A673 (cell line): Measurements from ENCODE around the gene SPINT4. TPM values are rescaled to one million over a fixed set of nuclear protein-coding genes. Genes with fewer than 3 reads are reported as not detected.
"Not testable (repeated sequence)": the region's sequence is repeated elsewhere in the genome, so short reads cannot be mapped to it uniquely, and the experiment has no call there.

Experiments used
- BruUV-seq: library from RNA; stranded (reverse); fragments of 400-500 nt; replicated peaks from 2 replicates; lab custom pipeline; 2021; lab: Mats Ljungman, UMichigan
- CTCF ChIA-PET: fragments of 300-600 bp; sonication (Branson Sonifier 250); formaldehyde crosslinking; loops from one replicate; lab custom pipeline; 2022; ENCODE audit warnings: antibody characterized with exemption; lab: Charles Lee
- POLR2A ChIA-PET: fragments of 300-600 bp; sonication (Branson Sonifier 250); formaldehyde crosslinking; loops from one replicate; lab custom pipeline; 2022; ENCODE audit warnings: antibody characterized with exemption; ENCODE audit not compliant: low non-redundant PET; lab: Charles Lee
- DNase-seq: peaks from one replicate; pipeline ENCODE4 v3.0.0-alpha.2; 2015; ENCODE audit warnings: low spot score
- H3K27ac ChIP-seq: fragments of 200-600 bp; sonication (generic); 2 replicates; pipeline ENCODE4 v1.5.1; 2016; ENCODE audit warnings: mixed run types, low read depth, mild to moderate bottlenecking, mixed read lengths, antibody characterized with exemption, low read length; ENCODE audit not compliant: poor library complexity, severe bottlenecking
- H3K27me3 ChIP-seq: fragments of 200-600 bp; sonication (generic); replicated peaks from 2 replicates; pipeline ENCODE4 v1.6.1; 2017; ENCODE audit warnings: mixed run types, low read depth, mild to moderate bottlenecking, mixed read lengths, antibody characterized with exemption, low read length; ENCODE audit not compliant: insufficient read depth, poor library complexity
- H3K36me3 ChIP-seq: fragments of 200-600 bp; sonication (generic); 2 replicates; pipeline ENCODE4 v1.6.1; 2016; ENCODE audit warnings: mixed run types, mild to moderate bottlenecking, mixed read lengths, antibody characterized with exemption, low read length; ENCODE audit not compliant: insufficient read depth, poor library complexity, severe bottlenecking
- H3K4me1 ChIP-seq: fragments of 200-600 bp; sonication (generic); 2 replicates; pipeline ENCODE4 v1.6.1; 2017; ENCODE audit warnings: mixed run types, mild to moderate bottlenecking, mixed read lengths, antibody characterized with exemption, low read length; ENCODE audit not compliant: insufficient read depth, poor library complexity, severe bottlenecking
- H3K4me3 ChIP-seq: fragments of 200-600 bp; sonication (generic); 2 replicates; pipeline ENCODE4 v1.5.1; 2016; ENCODE audit warnings: low read depth, mixed run types, mild to moderate bottlenecking, mixed read lengths, low read length; ENCODE audit not compliant: poor library complexity, severe bottlenecking
- H3K9me3 ChIP-seq: fragments of 200-600 bp; sonication (generic); 2 replicates; pipeline ENCODE4 v1.6.1; 2016; ENCODE audit warnings: mixed run types, low read depth, mild to moderate bottlenecking, mixed read lengths, antibody characterized with exemption, low read length; ENCODE audit not compliant: poor library complexity, severe bottlenecking
- CTCF ChIP-seq: fragments of 300-800, 200-600 bp; sonication (generic); conservative IDR thresholded peaks from 2 replicates; pipeline ENCODE4 v1.5.1; 2017; ENCODE audit warnings: low read depth, mild to moderate bottlenecking, antibody characterized with exemption, low read length, moderate library complexity, mixed read lengths
- EZH2 ChIP-seq: fragments of 200-600 bp; sonication (generic); IDR thresholded peaks from 2 replicates; pipeline ENCODE4 v1.6.1; 2017; ENCODE audit warnings: borderline replicate concordance, low read depth, mild to moderate bottlenecking, mixed read lengths, antibody characterized with exemption, low read length; ENCODE audit not compliant: poor library complexity, severe bottlenecking
- intact Hi-C: fragments of 100-400 bp; cut with micrococcal nuclease; formaldehyde crosslinking; loops from one replicate; pipeline ENCODE4 v1.10.0; 2022; ENCODE audit not compliant: unreplicated experiment
- total RNA-seq: library from RNA; stranded (reverse); gene quantifications from 2 replicates; pipeline ENCODE4 v1.2.3, GENCODE V29; 2021

SPINT4 gene
- total RNA-seq, 1 experiment from 2014 or later: not detected

- H3K4me3 ChIP-seq, intact Hi-C loops, POLR2A ChIA-PET, CTCF ChIA-PET, DNase-seq, BruUV-seq, H3K27me3 ChIP-seq, H3K9me3 ChIP-seq, H3K36me3 ChIP-seq, H3K4me1 ChIP-seq, H3K27ac ChIP-seq: not testable (repeated sequence)
These were observed 39.8 kb downstream of the SPINT4 start for GRCh38 chr20:45761966-45762365.

GRCh38 chr20:45764618-45765282 lies 42.6 kb downstream of the SPINT4 start:
- DNase-seq, H3K27ac ChIP-seq, intact Hi-C loops, H3K4me3 ChIP-seq, H3K9me3 ChIP-seq, BruUV-seq, H3K4me1 ChIP-seq, H3K36me3 ChIP-seq, H3K27me3 ChIP-seq, POLR2A ChIA-PET, CTCF ChIA-PET: not testable (repeated sequence)

- Histone ChIP-seq H3K4me1 (no peaks in the 10 kb centered on the region), H3K27me3 (no peaks in the 10 kb centered on the region), H3K4me3 (no peak overlapping the region), H3K9me3 (no peaks in the 10 kb centered on the region), H3K36me3 (no peaks in the 10 kb centered on the region), H3K27ac (no peak overlapping the region)
- TF ChIP-seq EZH2: no peak
- TF ChIP-seq CTCF: no peak
- BruUV-seq: no TSS peak
- intact Hi-C loops: no loop called here
- ChIA-PET CTCF (no interaction called here), POLR2A (no interaction called here)
- no peak for DNase-seq
These were observed 43.2 kb downstream of the SPINT4 start for GRCh38 chr20:45765307-45765875.

GRCh38 chr20:45765980-45766379 lies 43.8 kb downstream of the SPINT4 start:
- H3K36me3 ChIP-seq: no peaks in the 10 kb centered on the region
- no peaks in the 10 kb centered on the region for H3K4me1 ChIP-seq
- H3K27ac ChIP-seq: no peak overlapping the region
- TF ChIP-seq CTCF (no peak), EZH2 (no peak)
- BruUV-seq: no TSS peak
- POLR2A ChIA-PET: no interaction called here
- no peaks in the 10 kb centered on the region for H3K27me3 ChIP-seq
- no peaks in the 10 kb centered on the region for H3K9me3 ChIP-seq
- DNase-seq: no peak
- CTCF ChIA-PET: no interaction called here
- H3K4me3 ChIP-seq: no peak overlapping the region
- intact Hi-C loops: no loop called here
